ENCODE data around the gene LARP1B. TPM values are rescaled to one million over a fixed set of nuclear protein-coding genes. Genes with fewer than 3 reads are reported as not detected.

The LARP1B gene
- total and polyA plus RNA-seq, 7 donors = 14.4 to 30.3 (median 18.2) TPM

DNA sequence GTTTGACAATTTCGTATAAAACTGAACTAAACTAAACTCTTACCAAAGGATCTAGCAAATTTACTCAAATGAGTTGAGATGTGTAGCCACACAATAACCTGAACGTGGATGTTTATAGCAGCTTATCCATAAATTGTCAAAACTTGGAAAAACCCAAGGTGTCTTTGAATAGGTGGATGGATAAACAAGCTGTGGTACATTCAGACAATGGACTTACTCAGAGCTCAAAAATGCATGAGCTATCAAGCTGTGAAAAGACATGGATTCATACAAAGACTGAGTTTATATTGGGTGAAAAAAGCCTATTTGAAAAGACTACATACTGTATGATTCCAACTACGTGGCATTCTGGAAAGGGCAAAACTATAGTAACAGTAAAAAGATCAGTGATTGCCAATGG lies 69.5 kb downstream of the LARP1B start:
- intact Hi-C loops (cut with DNase I) = no loop called here
- Histone ChIP-seq H3K27ac (no peak overlapping the region), H3K9me3 (no peaks in the 10 kb centered on the region), H3K27me3 (no peaks in the 10 kb centered on the region), H3K36me3 (peaks cover 0 to 4% (median 0%) of the 10 kb centered on the region in 4 donors), H3K4me3 (no peak overlapping the region), H3K4me1 (no peaks in the 10 kb centered on the region)
- 94 to 97% methylated on average over 3 of the region's 3 CpGs for WGBS, 2 donors
- no peak for DNase-seq
- TF ChIP-seq, protein P1, sequence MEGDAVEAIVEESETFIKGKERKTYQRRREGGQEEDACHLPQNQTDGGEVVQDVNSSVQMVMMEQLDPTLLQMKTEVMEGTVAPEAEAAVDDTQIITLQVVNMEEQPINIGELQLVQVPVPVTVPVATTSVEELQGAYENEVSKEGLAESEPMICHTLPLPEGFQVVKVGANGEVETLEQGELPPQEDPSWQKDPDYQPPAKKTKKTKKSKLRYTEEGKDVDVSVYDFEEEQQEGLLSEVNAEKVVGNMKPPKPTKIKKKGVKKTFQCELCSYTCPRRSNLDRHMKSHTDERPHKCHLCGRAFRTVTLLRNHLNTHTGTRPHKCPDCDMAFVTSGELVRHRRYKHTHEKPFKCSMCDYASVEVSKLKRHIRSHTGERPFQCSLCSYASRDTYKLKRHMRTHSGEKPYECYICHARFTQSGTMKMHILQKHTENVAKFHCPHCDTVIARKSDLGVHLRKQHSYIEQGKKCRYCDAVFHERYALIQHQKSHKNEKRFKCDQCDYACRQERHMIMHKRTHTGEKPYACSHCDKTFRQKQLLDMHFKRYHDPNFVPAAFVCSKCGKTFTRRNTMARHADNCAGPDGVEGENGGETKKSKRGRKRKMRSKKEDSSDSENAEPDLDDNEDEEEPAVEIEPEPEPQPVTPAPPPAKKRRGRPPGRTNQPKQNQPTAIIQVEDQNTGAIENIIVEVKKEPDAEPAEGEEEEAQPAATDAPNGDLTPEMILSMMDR (IDR thresholded peaks at IDR 0.05) = no peak
- no peak for TF ChIP-seq EP300 (IDR thresholded peaks at IDR 0.05)
- no peak for TF ChIP-seq POLR2AphosphoS5 (IDR thresholded peaks at IDR 0.05)
- no peak for TF ChIP-seq POLR2A (IDR thresholded peaks at IDR 0.05)

DNA sequence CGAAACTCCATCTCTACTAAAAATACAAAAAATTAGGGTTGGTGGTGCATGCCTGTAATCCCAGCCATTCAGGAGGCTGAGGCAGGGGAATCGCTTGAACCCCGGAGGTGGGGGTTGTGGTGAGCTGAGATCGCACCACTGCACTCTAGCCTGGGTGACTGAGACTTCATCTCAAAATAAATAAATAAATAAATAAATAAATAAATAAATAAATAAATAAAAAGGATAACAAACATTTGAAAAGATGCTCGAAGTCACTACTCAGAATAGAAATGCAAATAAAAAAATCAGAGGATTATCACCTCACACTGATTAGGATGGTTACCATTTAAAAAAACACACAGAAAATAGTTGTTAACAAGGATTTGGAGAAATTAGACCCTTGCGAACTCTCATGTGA lies 73.8 kb downstream of the LARP1B start:
- Histone ChIP-seq H3K9me3 (no peaks in the 10 kb centered on the region), H3K4me1 (no peaks in the 10 kb centered on the region), H3K4me3 (no peak overlapping the region), H3K36me3 (peaks cover 0 to 4% (median 0%) of the 10 kb centered on the region in 4 donors), H3K27ac (no peak overlapping the region), H3K27me3 (no peaks in the 10 kb centered on the region)
- 97 to 98% methylated on average over 6 of the region's 6 CpGs for WGBS, 2 donors
- intact Hi-C loops (cut with DNase I) = no loop called here
- TF ChIP-seq POLR2A (IDR thresholded peaks at IDR 0.05) = no peak
- TF ChIP-seq POLR2AphosphoS5 (IDR thresholded peaks at IDR 0.05) = no peak
- TF ChIP-seq EP300 (IDR thresholded peaks at IDR 0.05) = no peak
- TF ChIP-seq, protein P1 (IDR thresholded peaks at IDR 0.05) = no peak
- no peak for DNase-seq

DNA sequence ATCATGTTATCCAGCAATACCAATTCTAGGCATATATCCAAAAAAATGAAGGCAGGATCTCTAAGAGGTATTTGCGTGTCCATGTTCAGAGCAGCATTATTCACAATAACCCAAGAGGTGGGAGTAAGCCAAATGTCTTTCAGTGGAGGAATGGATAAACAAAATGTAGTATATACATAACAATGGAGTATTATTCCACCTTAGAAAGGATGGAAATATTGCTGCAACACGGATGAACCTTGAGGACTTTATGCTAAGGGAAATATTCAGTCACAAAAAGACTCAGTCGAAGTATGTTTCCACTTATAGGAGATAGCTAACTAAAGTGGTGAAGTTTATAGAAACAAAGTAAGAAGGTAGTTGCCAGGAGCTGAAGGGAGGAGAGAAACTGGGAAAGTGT lies 74.3 kb downstream of the LARP1B start:
- TF ChIP-seq POLR2AphosphoS5 (IDR thresholded peaks at IDR 0.05) (no peak), POLR2A (IDR thresholded peaks at IDR 0.05) (no peak), EP300 (IDR thresholded peaks at IDR 0.05) (no peak)
- H3K9me3 ChIP-seq = no peaks in the 10 kb centered on the region
- no peak overlapping the region for H3K4me3 ChIP-seq
- 91 to 96% methylated on average over 3 of the region's 3 CpGs for WGBS, 2 donors
- no peak for DNase-seq
- H3K27ac ChIP-seq = no peak overlapping the region
- peaks cover 0 to 4% (median 0%) of the 10 kb centered on the region in 4 donors for H3K36me3 ChIP-seq
- intact Hi-C loops (cut with DNase I) = no loop called here
- no peaks in the 10 kb centered on the region for H3K27me3 ChIP-seq
- H3K4me1 ChIP-seq = no peaks in the 10 kb centered on the region

DNA sequence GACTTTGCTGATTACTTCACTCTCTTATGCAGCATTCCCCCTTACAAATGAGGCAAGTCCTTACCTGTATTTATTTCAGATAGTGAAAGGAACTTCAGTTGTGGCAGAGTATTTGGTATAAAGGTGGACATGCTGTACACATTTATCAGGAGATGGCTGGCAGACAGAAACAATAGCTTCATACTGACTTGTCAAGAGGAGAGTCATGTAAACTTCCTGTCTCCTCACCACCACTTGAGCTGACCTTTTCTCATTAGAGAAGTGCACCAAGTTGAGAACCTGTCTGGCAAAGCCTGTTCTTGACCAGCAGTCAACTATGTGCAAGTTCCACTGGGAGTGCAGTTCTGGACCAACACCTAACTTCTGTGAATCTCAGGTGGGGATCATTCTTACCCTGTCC lies 80.8 kb downstream of the LARP1B start:
- TF ChIP-seq, protein P1 (IDR thresholded peaks at IDR 0.05) = no peak
- TF ChIP-seq POLR2AphosphoS5 (IDR thresholded peaks at IDR 0.05) = no peak
- TF ChIP-seq EP300 (IDR thresholded peaks at IDR 0.05) = no peak
- no peak for TF ChIP-seq POLR2A (IDR thresholded peaks at IDR 0.05)
- Histone ChIP-seq H3K4me3 (no peak overlapping the region), H3K27ac (no peak overlapping the region), H3K36me3 (no peaks in the 10 kb centered on the region), H3K27me3 (no peaks in the 10 kb centered on the region), H3K9me3 (peaks cover 0 to 5% (median 2%) of the 10 kb centered on the region in 4 donors), H3K4me1 (no peaks in the 10 kb centered on the region)
- intact Hi-C loops (cut with DNase I) = no loop called here
- no peak for DNase-seq

DNA sequence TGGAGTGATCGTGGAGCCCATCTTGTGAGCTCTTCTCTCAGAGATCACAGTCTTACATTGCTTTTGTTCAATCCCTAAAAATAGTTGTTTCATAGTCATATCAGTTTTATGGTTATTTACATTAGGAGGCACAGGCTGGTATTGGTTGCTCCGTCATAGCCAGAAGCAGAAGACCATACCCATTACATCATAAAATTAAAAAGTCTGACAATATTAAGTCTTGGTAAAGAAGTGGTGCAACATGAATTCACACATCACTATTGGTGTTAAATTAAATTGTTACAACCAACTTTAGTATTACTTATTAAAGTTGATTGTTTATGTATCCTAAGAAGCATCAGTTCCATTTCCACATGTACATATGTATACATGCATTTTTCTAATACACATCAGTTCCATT lies 84.6 kb downstream of the LARP1B start:
- Histone ChIP-seq H3K4me3 (no peak overlapping the region), H3K27ac (no peak overlapping the region), H3K27me3 (no peaks in the 10 kb centered on the region), H3K4me1 (no peaks in the 10 kb centered on the region), H3K36me3 (no peaks in the 10 kb centered on the region), H3K9me3 (peaks cover 0 to 5% (median 2%) of the 10 kb centered on the region in 4 donors)
- no peak for DNase-seq
- TF ChIP-seq EP300 (IDR thresholded peaks at IDR 0.05) = no peak
- TF ChIP-seq POLR2A (IDR thresholded peaks at IDR 0.05) = no peak
- TF ChIP-seq, protein P1 (IDR thresholded peaks at IDR 0.05) = no peak
- TF ChIP-seq POLR2AphosphoS5 (IDR thresholded peaks at IDR 0.05) = no peak
- intact Hi-C loops (cut with DNase I) = no loop called here
- 95 to 98% methylated on average over 2 of the region's 2 CpGs for WGBS, 2 donors

Data from sigmoid colon (tissue), 7 donors.